HepG2 (cell line): ENCODE data around the gene TARM1. TPM values are rescaled to one million over a fixed set of nuclear protein-coding genes. Genes with fewer than 3 reads are reported as not detected.
A peak's percentile ranks its signal among the peaks of the same experiment; 100 is the strongest.

Experiments
- BATF2 ChIP-seq: sonication (generic); formaldehyde crosslinking; IDR thresholded peaks from 2 replicates; pipeline ENCODE4 v1.8.0; 2022; ENCODE audit warnings: mild to moderate bottlenecking, missing genetic modification reagents, moderate library complexity
- GATAD2A ChIP-seq: IDR thresholded peaks from 2 replicates; pipeline ENCODE4 v1.6.1; 2016
- ISL2 ChIP-seq: sonication (generic); formaldehyde crosslinking; IDR thresholded peaks from 2 replicates; pipeline ENCODE4 v1.5.0; 2020; ENCODE audit warnings: missing genetic modification reagents
- JUNB ChIP-seq: sonication (generic); formaldehyde crosslinking; IDR thresholded peaks from 2 replicates; pipeline ENCODE4 v1.8.0; 2022; ENCODE audit warnings: missing genetic modification reagents, mild to moderate bottlenecking, borderline replicate concordance
- MTF2 ChIP-seq: sonication (generic); formaldehyde crosslinking; IDR thresholded peaks from 2 replicates; pipeline ENCODE4 v1.5.0; 2020; ENCODE audit warnings: missing genetic modification reagents, borderline replicate concordance
- NFYB ChIP-seq: sonication (generic); formaldehyde crosslinking; IDR thresholded peaks from 2 replicates; pipeline ENCODE4 v1.4.0; 2020; ENCODE audit warnings: missing genetic modification reagents
- RARG ChIP-seq: sonication (generic); formaldehyde crosslinking; IDR thresholded peaks from 2 replicates; pipeline ENCODE4 v1.4.0; 2020; ENCODE audit warnings: low read depth, mild to moderate bottlenecking, missing genetic modification reagents
- RBFOX2 ChIP-seq: fragments of 200-400 bp; formaldehyde crosslinking; IDR thresholded peaks from 2 replicates; pipeline ENCODE4 v1.6.1; 2017; ENCODE audit warnings: low read depth, mild to moderate bottlenecking, low read length
- RCOR2 ChIP-seq: IDR thresholded peaks from 2 replicates; pipeline ENCODE4 v1.6.1; 2016; ENCODE audit warnings: missing biosample characterization, missing genetic modification reagents
- SETDB1 ChIP-seq: sonication (generic); formaldehyde crosslinking; IDR thresholded peaks from 2 replicates; pipeline ENCODE4 v1.5.1; 2020; ENCODE audit warnings: missing genetic modification reagents, mild to moderate bottlenecking, borderline replicate concordance
- WIZ ChIP-seq: sonication (generic); formaldehyde crosslinking; IDR thresholded peaks from 2 replicates; pipeline ENCODE4 v1.5.1; 2020; ENCODE audit warnings: mild to moderate bottlenecking, missing genetic modification reagents
- ZFP36L2 ChIP-seq: sonication (generic); formaldehyde crosslinking; IDR thresholded peaks from 2 replicates; pipeline ENCODE4 v1.4.0; 2020; ENCODE audit warnings: missing genetic modification reagents
- ZHX2 ChIP-seq, 2 experiments: sonication (generic) in 1 of 2; formaldehyde crosslinking in 1 of 2; IDR thresholded peaks; 2 replicates each; pipeline versions ENCODE4 v1.6.1 to v1.9.0; 2014 to 2022; ENCODE audit warnings: antibody characterized with exemption in 1 of 2, borderline replicate concordance in 1 of 2, inconsistent platforms in 1 of 2, low read depth in 1 of 2, missing genetic modification reagents in 1 of 2
- ZNF282 ChIP-seq: fragments of 450-650 bp; IDR thresholded peaks from 2 replicates; pipeline ENCODE4 v1.6.1; 2018; ENCODE audit not compliant: partially characterized antibody
- ZNF574 ChIP-seq: sonication (generic); formaldehyde crosslinking; IDR thresholded peaks from 2 replicates; pipeline ENCODE4 v1.4.0; 2020; ENCODE audit warnings: missing genetic modification reagents
- ZNF597 ChIP-seq: sonication (generic); formaldehyde crosslinking; IDR thresholded peaks from 2 replicates; pipeline ENCODE4 v1.5.0; 2020; ENCODE audit warnings: missing genetic modification reagents
- ZNF724P ChIP-seq: sonication (generic); formaldehyde crosslinking; IDR thresholded peaks from 2 replicates; pipeline ENCODE4 v1.8.0; 2022; ENCODE audit warnings: missing genetic modification reagents, borderline replicate concordance
- ZNF773 ChIP-seq: sonication (generic); formaldehyde crosslinking; IDR thresholded peaks from 2 replicates; pipeline ENCODE4 v1.4.0; 2020; ENCODE audit warnings: missing genetic modification reagents, borderline replicate concordance
- ZNF788 ChIP-seq: sonication (generic); formaldehyde crosslinking; IDR thresholded peaks from 2 replicates; pipeline ENCODE4 v1.5.0; 2020; ENCODE audit warnings: mild to moderate bottlenecking, missing genetic modification reagents, borderline replicate concordance
- ZNF878 ChIP-seq: sonication (generic); formaldehyde crosslinking; IDR thresholded peaks from 2 replicates; pipeline ENCODE4 v1.8.1; 2023; ENCODE audit warnings: mild to moderate bottlenecking, missing genetic modification reagents, moderate library complexity
- polyA plus RNA-seq, 8 experiments: library from polyadenylated mRNA; depleted of rRNA in 3 of 8; stranded (reverse) in 7 of 8; unstranded in 1 of 8; fragments of >200 nt; fragmentation: Illumina TruSeq in 4 of 8; extraction: Trizol in 4 of 8; gene quantifications; 2 replicates each; pipeline versions ENCODE4 v1.2.1 to v1.2.3, GENCODE V29; 2011 to 2016; ENCODE audit warnings: low read depth in 4 of 8, missing spikeins in 1 of 8, mixed read lengths in 1 of 8; ENCODE audit not compliant: insufficient read depth in 1 of 8
- total RNA-seq, 5 experiments: library from RNA; depleted of rRNA; stranded (reverse); fragments of >200 nt; fragmentation: Illumina TruSeq; extraction: Trizol; gene quantifications; 2 replicates each; pipeline ENCODE4 v1.2.3, GENCODE V29; 2016; ENCODE audit warnings: low read depth in 1 of 5

Gene TARM1
- total and polyA plus RNA-seq, 2 of the 13 experiments (the other 11 are each of a cell fraction or from before 2014, with no cell fraction given), result not detected

- TF ChIP-seq ZNF574 (CRISPR knock-in tag), result peak; percentile 95
- TF ChIP-seq ZNF597 (CRISPR knock-in tag), result no peak
- no peak for TF ChIP-seq SETDB1 (CRISPR knock-in tag)
- TF ChIP-seq WIZ, result no peak; the same call in 1 of the 2 replicates
- TF ChIP-seq ZNF878, result no peak
- no peak for TF ChIP-seq ZNF788 (CRISPR knock-in tag)
- TF ChIP-seq ISL2 (CRISPR knock-in tag), result no peak; the same call in 1 of the 2 replicates
- no peak for TF ChIP-seq BATF2
- no peak for TF ChIP-seq MTF2 (CRISPR knock-in tag)
- no peak for TF ChIP-seq ZNF724P (CRISPR knock-in tag)
- peak; percentile 99 for TF ChIP-seq RCOR2 (CRISPR knock-in tag)
- no peak for TF ChIP-seq RARG (CRISPR knock-in tag)
- no peak for TF ChIP-seq ZNF282
- TF ChIP-seq GATAD2A, result no peak
- no peak for TF ChIP-seq JUNB (CRISPR knock-in tag)
- peak; percentile 41; the same call in 1 of the 2 replicates for TF ChIP-seq NFYB (CRISPR knock-in tag)
- peak; percentile 95 for TF ChIP-seq RBFOX2
- TF ChIP-seq ZNF773 (CRISPR knock-in tag), result no peak
- no peak for TF ChIP-seq ZFP36L2 (CRISPR knock-in tag)
- TF ChIP-seq ZHX2 (IDR thresholded peaks at IDR 0.05; ENCODE audit: low read depth), result peak; percentile 89
- TF ChIP-seq ZHX2 (CRISPR knock-in tag; IDR thresholded peaks at IDR 0.05; ENCODE audit: borderline replicate concordance), result no peak
Measured at GRCh38 chr19:54102421-54103169, 21.4 kb upstream of the TARM1 start, which contains the start of gene NDUFA3 (continued).
